H9 (cell line): ENCODE measurements around the gene MCM8. TPM values are rescaled to one million over a fixed set of nuclear protein-coding genes. Genes with fewer than 3 reads are reported as not detected.

ENCODE experiments used
- DNase-seq: peaks from one replicate; pipeline ENCODE4 v3.0.0-alpha.2; 2017
- H2AFZ ChIP-seq: one replicate; pipeline ENCODE4 v1.6.1; 2013; ENCODE audit warnings: mild to moderate bottlenecking, low read length, control low read depth, moderate library complexity
- H2AK5ac ChIP-seq: 2 replicates; pipeline ENCODE4 v1.6.1; 2013; ENCODE audit warnings: low read length, control low read depth, mixed read lengths; ENCODE audit not compliant: insufficient read length
- H2BK120ac ChIP-seq: one replicate; pipeline ENCODE4 v1.6.1; 2013; ENCODE audit warnings: low read depth, mild to moderate bottlenecking, low read length, control low read depth, inconsistent platforms; ENCODE audit not compliant: poor library complexity, severe bottlenecking
- H2BK12ac ChIP-seq: 2 replicates; pipeline ENCODE4 v1.6.1; 2013; ENCODE audit warnings: low read length, control low read depth, mixed read lengths, low read depth; ENCODE audit not compliant: insufficient read length
- H2BK15ac ChIP-seq: 2 replicates; pipeline ENCODE4 v1.6.1; 2013; ENCODE audit warnings: low read depth, low read length, control low read depth
- H2BK20ac ChIP-seq: one replicate; pipeline ENCODE4 v1.6.1; 2013; ENCODE audit warnings: low read depth, mild to moderate bottlenecking, low read length, control low read depth, inconsistent platforms; ENCODE audit not compliant: poor library complexity, severe bottlenecking
- H2BK5ac ChIP-seq: 2 replicates; pipeline ENCODE4 v1.6.1; 2013; ENCODE audit warnings: low read length, control low read depth, mixed read lengths; ENCODE audit not compliant: insufficient read length
- H3K14ac ChIP-seq: 2 replicates; pipeline ENCODE4 v1.6.1; 2013; ENCODE audit warnings: low read length, control low read depth; ENCODE audit not compliant: insufficient read depth
- H3K18ac ChIP-seq: 2 replicates; pipeline ENCODE4 v1.6.1; 2013; ENCODE audit warnings: low read depth, mild to moderate bottlenecking, mixed read lengths, low read length, control low read depth; ENCODE audit not compliant: insufficient read length
- H3K23ac ChIP-seq: 2 replicates; pipeline ENCODE4 v1.6.1; 2013; ENCODE audit warnings: low read length, control low read depth, mixed read lengths, low read depth; ENCODE audit not compliant: insufficient read length
- H3K23me2 ChIP-seq: 2 replicates; pipeline ENCODE4 v1.6.1; 2013; ENCODE audit warnings: low read depth, mild to moderate bottlenecking, mixed read lengths, low read length, control low read depth; ENCODE audit not compliant: insufficient read length, poor library complexity, severe bottlenecking
- H3K27ac ChIP-seq: 2 replicates; pipeline ENCODE4 v1.5.1; 2013; ENCODE audit warnings: low read length, control low read depth, mixed read lengths, low read depth; ENCODE audit not compliant: insufficient read length
- H3K27me3 ChIP-seq: 2 replicates; pipeline ENCODE4 v1.6.1; 2013; ENCODE audit warnings: low read length, control low read depth, inconsistent platforms; ENCODE audit not compliant: insufficient read depth
- H3K4ac ChIP-seq: 2 replicates; pipeline ENCODE4 v1.6.1; 2013; ENCODE audit warnings: low read depth, mild to moderate bottlenecking, control low read depth, inconsistent platforms, low read length, moderate library complexity
- H3K4me1 ChIP-seq: 2 replicates; pipeline ENCODE4 v1.6.1; 2013; ENCODE audit warnings: low read length, control low read depth, inconsistent platforms; ENCODE audit not compliant: insufficient read depth
- H3K4me2 ChIP-seq: 2 replicates; pipeline ENCODE4 v1.6.1; 2013; ENCODE audit warnings: low read length, control low read depth, mixed read lengths; ENCODE audit not compliant: insufficient read length, insufficient read depth
- H3K56ac ChIP-seq: 2 replicates; pipeline ENCODE4 v1.6.1; 2013; ENCODE audit warnings: low read depth, mild to moderate bottlenecking, mixed read lengths, low read length, control low read depth; ENCODE audit not compliant: insufficient read length
- H3K79me1 ChIP-seq: 2 replicates; pipeline ENCODE4 v1.6.1; 2013; ENCODE audit warnings: low read depth, mild to moderate bottlenecking, moderate library complexity, low read length, control low read depth, inconsistent platforms; ENCODE audit not compliant: insufficient read depth, poor library complexity, severe bottlenecking
- H3K79me2 ChIP-seq: 2 replicates; pipeline ENCODE4 v1.6.1; 2013; ENCODE audit warnings: low read length, control low read depth, inconsistent platforms; ENCODE audit not compliant: insufficient read depth
- H3K9ac ChIP-seq: 2 replicates; pipeline ENCODE4 v1.6.1; 2013; ENCODE audit warnings: low read length, control low read depth, mixed read lengths; ENCODE audit not compliant: insufficient read length; ENCODE audit errors: extremely low read depth
- H3K9me3 ChIP-seq: one replicate; pipeline ENCODE4 v1.6.1; 2013; ENCODE audit warnings: low read depth, low read length, inconsistent platforms; ENCODE audit not compliant: control insufficient read depth
- H3T11ph ChIP-seq: one replicate; pipeline ENCODE4 v1.6.1; 2013; ENCODE audit warnings: mild to moderate bottlenecking, low read length, control low read depth, inconsistent platforms
- H4K20me1 ChIP-seq: one replicate; pipeline ENCODE4 v1.6.1; 2013; ENCODE audit not compliant: control insufficient read depth, insufficient read length, insufficient read depth
- H4K5ac ChIP-seq: 2 replicates; pipeline ENCODE4 v1.6.1; 2013; ENCODE audit warnings: low read depth, mild to moderate bottlenecking, mixed read lengths, low read length, control low read depth; ENCODE audit not compliant: insufficient read length
- H4K8ac ChIP-seq: replicated peaks from 2 replicates; pipeline ENCODE4 v1.6.1; 2013; ENCODE audit warnings: low read length, control low read depth, mixed read lengths, low read depth; ENCODE audit not compliant: insufficient read length
- H4K91ac ChIP-seq: 2 replicates; pipeline ENCODE4 v1.6.1; 2013; ENCODE audit warnings: low read depth, mild to moderate bottlenecking, moderate library complexity, mixed read lengths, low read length, control low read depth; ENCODE audit not compliant: insufficient read length
- H3K27ac Mint-ChIP-seq, 3 experiments: 2 replicates in 2 of 3; 3 replicates in 1 of 3; pipeline ENCODE4 v1.8.0; 2020 to 2021; ENCODE audit warnings: mixed read lengths in 3 of 3, mild to moderate bottlenecking in 1 of 3, moderate library complexity in 1 of 3
- H3K27me3 Mint-ChIP-seq: 2 replicates; pipeline ENCODE4 v1.8.0; 2021; ENCODE audit warnings: low read depth, mild to moderate bottlenecking, moderate library complexity, mixed read lengths
- H3K36me3 Mint-ChIP-seq, 3 experiments: 2 replicates in 2 of 3; 3 replicates in 1 of 3; pipeline ENCODE4 v1.8.0; 2020 to 2021; ENCODE audit warnings: low read depth in 3 of 3, mixed read lengths in 3 of 3; ENCODE audit not compliant: insufficient read depth in 1 of 3
- H3K4me1 Mint-ChIP-seq, 2 experiments: 2 replicates each; pipeline ENCODE4 v1.8.0; 2020; ENCODE audit warnings: mixed read lengths in 2 of 2
- H3K4me3 Mint-ChIP-seq, 2 experiments: 2 replicates in 1 of 2; 3 replicates in 1 of 2; pipeline ENCODE4 v1.8.0; 2020 to 2021; ENCODE audit warnings: mild to moderate bottlenecking in 2 of 2, mixed read lengths in 2 of 2, moderate library complexity in 1 of 2
- H3K9me3 Mint-ChIP-seq, 2 experiments: 2 replicates in 1 of 2; 3 replicates in 1 of 2; pipeline ENCODE4 v1.8.0; 2020; ENCODE audit warnings: mild to moderate bottlenecking in 2 of 2, mixed read lengths in 2 of 2, moderate library complexity in 1 of 2
- WGBS: extraction: QIAGEN DNeasy Blood & Tissue Kit; methylation state at CpG from one replicate; pipeline ENCODE4 v1.1.7; 2013; ENCODE audit warnings: missing lambda C conversion rate, low lambda C conversion rate, mixed read lengths; ENCODE audit not compliant: insufficient read length; ENCODE audit errors: extremely low coverage; 5-methylcytosine and 5-hydroxymethylcytosine counted together
- total RNA-seq: library from RNA; stranded (reverse); gene quantifications from 2 replicates; pipeline ENCODE4 v1.2.1, GENCODE V29; 2021
- TF ChIP-seq, protein P1 (sequence below): fragments of 200-600 bp; sonication (generic); conservative IDR thresholded peaks from 3 replicates; pipeline ENCODE4 v1.8.0; 2021; ENCODE audit warnings: antibody characterized with exemption, mild to moderate bottlenecking

The MCM8 gene
- total RNA-seq, 1 experiment from 2014 or later: 32.2 TPM

DNA sequence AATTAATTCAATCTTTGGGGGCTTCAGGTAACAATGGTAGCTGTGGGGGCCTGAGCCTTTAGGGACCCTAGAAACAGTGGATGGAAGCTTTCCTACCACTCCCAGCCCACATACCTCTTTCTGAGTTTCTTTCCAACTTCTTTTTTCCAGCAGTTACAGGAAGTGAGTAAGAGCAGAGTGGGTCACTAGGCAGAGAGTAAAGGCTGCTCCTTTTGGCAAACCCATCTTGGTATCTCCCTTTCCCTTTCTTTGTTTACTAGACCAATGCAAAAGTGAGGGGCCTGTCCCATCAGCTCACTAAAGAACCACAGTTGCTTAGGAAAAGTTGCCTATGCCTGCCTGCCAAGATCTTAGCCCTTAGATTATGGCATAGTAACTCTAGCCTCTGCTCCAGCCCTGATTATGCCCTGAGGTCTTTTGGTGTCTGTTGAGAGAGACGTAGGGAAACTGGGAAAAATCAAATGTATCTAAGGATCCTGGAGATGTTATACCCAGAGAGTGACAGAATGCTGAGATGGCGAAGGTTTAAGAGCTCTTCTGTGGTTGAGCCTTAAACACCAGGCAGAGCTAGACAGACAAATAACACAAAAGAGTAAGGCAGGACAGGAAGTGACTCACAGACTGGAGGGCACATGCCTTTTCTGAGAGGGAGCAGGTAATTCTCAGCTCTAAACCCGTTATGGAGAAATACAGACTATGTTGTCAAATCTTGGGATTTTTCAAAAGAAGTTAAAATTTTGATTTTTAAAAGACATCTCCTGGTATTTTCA lies 31.4 kb upstream of the MCM8 start:
- no peaks in the 10 kb centered on the region for H3K79me2 ChIP-seq
- H4K20me1 ChIP-seq: no peaks in the 10 kb centered on the region
- no peak overlapping the region for H2BK20ac ChIP-seq
- H3K9ac ChIP-seq: no peak overlapping the region
- Mint-ChIP-seq H3K9me3 (no peaks in the 10 kb centered on the region), H3K4me1 (peaks cover 21 to 22% of the 10 kb centered on the region in 2 experiments), H3K4me3 (no peak overlapping the region), H3K27me3 (peaks cover 9% of the 10 kb centered on the region), H3K36me3 (no peaks in the 10 kb centered on the region; a peak in 1 of 7 replicates), H3K27ac (peak overlapping the region in 1 of 3 experiments; percentile 60; a peak in 3 of 7 replicates)
- H3K18ac ChIP-seq: peak overlapping the region; percentile 5
- no peak overlapping the region for H2AFZ ChIP-seq
- H2BK12ac ChIP-seq: no peak overlapping the region
- no peak overlapping the region for H3T11ph ChIP-seq
- no peak overlapping the region for H3K14ac ChIP-seq
- H3K23me2 ChIP-seq: no peaks in the 10 kb centered on the region
- TF ChIP-seq, protein P1, sequence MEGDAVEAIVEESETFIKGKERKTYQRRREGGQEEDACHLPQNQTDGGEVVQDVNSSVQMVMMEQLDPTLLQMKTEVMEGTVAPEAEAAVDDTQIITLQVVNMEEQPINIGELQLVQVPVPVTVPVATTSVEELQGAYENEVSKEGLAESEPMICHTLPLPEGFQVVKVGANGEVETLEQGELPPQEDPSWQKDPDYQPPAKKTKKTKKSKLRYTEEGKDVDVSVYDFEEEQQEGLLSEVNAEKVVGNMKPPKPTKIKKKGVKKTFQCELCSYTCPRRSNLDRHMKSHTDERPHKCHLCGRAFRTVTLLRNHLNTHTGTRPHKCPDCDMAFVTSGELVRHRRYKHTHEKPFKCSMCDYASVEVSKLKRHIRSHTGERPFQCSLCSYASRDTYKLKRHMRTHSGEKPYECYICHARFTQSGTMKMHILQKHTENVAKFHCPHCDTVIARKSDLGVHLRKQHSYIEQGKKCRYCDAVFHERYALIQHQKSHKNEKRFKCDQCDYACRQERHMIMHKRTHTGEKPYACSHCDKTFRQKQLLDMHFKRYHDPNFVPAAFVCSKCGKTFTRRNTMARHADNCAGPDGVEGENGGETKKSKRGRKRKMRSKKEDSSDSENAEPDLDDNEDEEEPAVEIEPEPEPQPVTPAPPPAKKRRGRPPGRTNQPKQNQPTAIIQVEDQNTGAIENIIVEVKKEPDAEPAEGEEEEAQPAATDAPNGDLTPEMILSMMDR: no peak
- peaks cover 9% of the 10 kb centered on the region; the same call in 1 of the 2 replicates for H3K4me1 ChIP-seq
- no peak overlapping the region for H3K4me2 ChIP-seq
- no peaks in the 10 kb centered on the region for H3K9me3 ChIP-seq
- H3K27ac ChIP-seq: no peak overlapping the region
- H4K91ac ChIP-seq: no peak overlapping the region
- no peak overlapping the region for H4K5ac ChIP-seq
- H4K8ac ChIP-seq: no peak overlapping the region
- no peak overlapping the region for H2BK120ac ChIP-seq
- H3K79me1 ChIP-seq: no peaks in the 10 kb centered on the region
- H3K56ac ChIP-seq: no peak overlapping the region
- no peak overlapping the region for H3K4ac ChIP-seq
- H2BK15ac ChIP-seq: no peak overlapping the region
- no peak for DNase-seq
- H2BK5ac ChIP-seq: no peak overlapping the region
- no peaks in the 10 kb centered on the region for H3K27me3 ChIP-seq
- no CpG with 5 or more reads among the region's 3 CpGs for whole genome bisulfite sequencing
- H2AK5ac ChIP-seq: no peak overlapping the region
- no peak overlapping the region for H3K23ac ChIP-seq
